ENCODE data around the gene SMOC1. TPM values are rescaled to one million over a fixed set of nuclear protein-coding genes. Genes with fewer than 3 reads are reported as not detected.

SMOC1 gene
- total RNA-seq, 1 experiment from 2014 or later = not detected

DNA sequence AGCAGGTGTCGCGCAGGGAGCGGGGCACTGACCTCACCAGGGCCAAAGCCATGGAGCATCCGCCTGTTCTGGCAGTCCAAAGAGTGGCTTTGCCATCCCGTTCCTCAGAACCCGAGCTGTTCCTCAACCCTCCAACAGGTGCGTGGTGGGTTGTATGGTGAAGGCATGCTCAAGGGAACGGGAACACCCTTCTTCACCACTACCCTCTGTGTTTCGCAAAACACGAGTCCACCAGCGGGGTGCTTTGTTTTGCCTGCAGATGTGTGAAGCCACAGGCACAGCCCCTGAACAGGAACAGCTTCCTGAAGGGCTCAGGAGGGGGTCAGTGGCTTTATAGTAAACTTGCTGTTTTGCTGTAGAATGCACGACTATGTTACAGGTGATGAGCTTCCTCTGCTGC is 52.7 kb downstream of the SMOC1 start:
- H3K27me3 ChIP-seq (ENCODE audit: low read length) = peaks cover 100% of the 10 kb centered on the region
- TF ChIP-seq EZH2phosphoT487 (IDR thresholded peaks at IDR 0.05; ENCODE audit: borderline replicate concordance, low read length) (no peak), CTCF (conservative IDR thresholded peaks at IDR 0.05; ENCODE audit: low read depth, low read length) (no peak), EZH2 (IDR thresholded peaks at IDR 0.05; ENCODE audit: low read length, unreplicated experiment) (no peak)
- no peak overlapping the region for H3K4me2 ChIP-seq (ENCODE audit: low read length)
- H3K9ac ChIP-seq (ENCODE audit: low read length) = no peak overlapping the region
- no peak for ATAC-seq
- no peaks in the 10 kb centered on the region for H3K79me2 ChIP-seq (ENCODE audit: low read length)
- DNase-seq = no peak
- no peaks in the 10 kb centered on the region for H3K9me3 ChIP-seq (ENCODE audit: low read length)
- ChIA-PET CTCF (no interaction called here), POLR2A (ENCODE audit: unreplicated experiment) (no interaction called here)
- H3K4me3 ChIP-seq (ENCODE audit: low read length) = no peak overlapping the region
- BruUV-seq (replicated peaks) = no TSS peak
- intact Hi-C loops (cut with micrococcal nuclease) = no loop called here
- H3F3A ChIP-seq (ENCODE audit: low read length, unreplicated experiment) = no peaks in the 10 kb centered on the region
- H2AFZ ChIP-seq (ENCODE audit: low read length) = no peak overlapping the region
- H3K9me2 ChIP-seq (replicated peaks; ENCODE audit: low read length) = no peaks in the 10 kb centered on the region
- no peaks in the 10 kb centered on the region for H4K20me1 ChIP-seq (ENCODE audit: low read length)
- H3K36me3 ChIP-seq (ENCODE audit: low read depth, low read length) = no peaks in the 10 kb centered on the region
- no peaks in the 10 kb centered on the region for H3K4me1 ChIP-seq (ENCODE audit: insufficient read depth, low read length)
- no peak overlapping the region for H3K27ac ChIP-seq (ENCODE audit: low read length)

GRCh38 chr14:69932391-69932790 is 53.2 kb downstream of the SMOC1 start:
- H3K4me3 ChIP-seq (ENCODE audit: low read length) = no peak overlapping the region
- H3K36me3 ChIP-seq (ENCODE audit: low read depth, low read length) = no peaks in the 10 kb centered on the region
- ChIA-PET POLR2A (ENCODE audit: unreplicated experiment) (no interaction called here), CTCF (no interaction called here)
- H3K27ac ChIP-seq (ENCODE audit: low read length) = no peak overlapping the region
- ATAC-seq (no peak), DNase-seq (no peak)
- no peaks in the 10 kb centered on the region for H3K79me2 ChIP-seq (ENCODE audit: low read length)
- no peaks in the 10 kb centered on the region for H3F3A ChIP-seq (ENCODE audit: low read length, unreplicated experiment)
- no TSS peak for BruUV-seq (replicated peaks)
- H4K20me1 ChIP-seq (ENCODE audit: low read length) = no peaks in the 10 kb centered on the region
- H3K9me3 ChIP-seq (ENCODE audit: low read length) = no peaks in the 10 kb centered on the region
- no peaks in the 10 kb centered on the region for H3K4me1 ChIP-seq (ENCODE audit: insufficient read depth, low read length)
- H3K9ac ChIP-seq (ENCODE audit: low read length) = no peak overlapping the region
- H2AFZ ChIP-seq (ENCODE audit: low read length) = no peak overlapping the region
- no peak for TF ChIP-seq EZH2 (IDR thresholded peaks at IDR 0.05; ENCODE audit: low read length, unreplicated experiment)
- no peak for TF ChIP-seq CTCF (conservative IDR thresholded peaks at IDR 0.05; ENCODE audit: low read depth, low read length)
- TF ChIP-seq EZH2phosphoT487 (IDR thresholded peaks at IDR 0.05; ENCODE audit: borderline replicate concordance, low read length) = no peak
- H3K4me2 ChIP-seq (ENCODE audit: low read length) = no peak overlapping the region
- H3K27me3 ChIP-seq (ENCODE audit: low read length) = peaks cover 100% of the 10 kb centered on the region
- intact Hi-C loops (cut with micrococcal nuclease) = no loop called here
- no peaks in the 10 kb centered on the region for H3K9me2 ChIP-seq (replicated peaks; ENCODE audit: low read length)

GRCh38 chr14:69933623-69934275 is 54.5 kb downstream of the SMOC1 start:
- intact Hi-C loops (cut with micrococcal nuclease) = no loop called here

More at GRCh38 chr14:69933623-69934275, 54.5 kb downstream of the SMOC1 start:
- Histone ChIP-seq H2AFZ (ENCODE audit: low read length) (no peak overlapping the region), H3K9ac (ENCODE audit: low read length) (no peak overlapping the region), H3K36me3 (ENCODE audit: low read depth, low read length) (no peaks in the 10 kb centered on the region), H4K20me1 (ENCODE audit: low read length) (no peaks in the 10 kb centered on the region), H3K27ac (ENCODE audit: low read length) (no peak overlapping the region), H3F3A (ENCODE audit: low read length, unreplicated experiment) (no peaks in the 10 kb centered on the region), H3K4me3 (ENCODE audit: low read length) (no peak overlapping the region), H3K4me1 (ENCODE audit: insufficient read depth, low read length) (no peaks in the 10 kb centered on the region), H3K4me2 (ENCODE audit: low read length) (no peak overlapping the region), H3K9me3 (ENCODE audit: low read length) (no peaks in the 10 kb centered on the region), H3K27me3 (ENCODE audit: low read length) (peaks cover 100% of the 10 kb centered on the region), H3K79me2 (ENCODE audit: low read length) (no peaks in the 10 kb centered on the region), H3K9me2 (replicated peaks; ENCODE audit: low read length) (no peaks in the 10 kb centered on the region)
- no peak for ATAC-seq
- DNase-seq = no peak
- POLR2A ChIA-PET (ENCODE audit: unreplicated experiment) = no interaction called here
- TF ChIP-seq EZH2phosphoT487 (IDR thresholded peaks at IDR 0.05; ENCODE audit: borderline replicate concordance, low read length) (no peak), CTCF (conservative IDR thresholded peaks at IDR 0.05; ENCODE audit: low read depth, low read length) (no peak), EZH2 (IDR thresholded peaks at IDR 0.05; ENCODE audit: low read length, unreplicated experiment) (no peak)
- CTCF ChIA-PET = no interaction called here
- BruUV-seq (replicated peaks) = no TSS peak

Measured in PC-3 (cell line).